ENCODE results near the gene AQP6.
A peak's percentile ranks its signal among the peaks of the same experiment; 100 is the strongest.

AQP6 gene

DNA sequence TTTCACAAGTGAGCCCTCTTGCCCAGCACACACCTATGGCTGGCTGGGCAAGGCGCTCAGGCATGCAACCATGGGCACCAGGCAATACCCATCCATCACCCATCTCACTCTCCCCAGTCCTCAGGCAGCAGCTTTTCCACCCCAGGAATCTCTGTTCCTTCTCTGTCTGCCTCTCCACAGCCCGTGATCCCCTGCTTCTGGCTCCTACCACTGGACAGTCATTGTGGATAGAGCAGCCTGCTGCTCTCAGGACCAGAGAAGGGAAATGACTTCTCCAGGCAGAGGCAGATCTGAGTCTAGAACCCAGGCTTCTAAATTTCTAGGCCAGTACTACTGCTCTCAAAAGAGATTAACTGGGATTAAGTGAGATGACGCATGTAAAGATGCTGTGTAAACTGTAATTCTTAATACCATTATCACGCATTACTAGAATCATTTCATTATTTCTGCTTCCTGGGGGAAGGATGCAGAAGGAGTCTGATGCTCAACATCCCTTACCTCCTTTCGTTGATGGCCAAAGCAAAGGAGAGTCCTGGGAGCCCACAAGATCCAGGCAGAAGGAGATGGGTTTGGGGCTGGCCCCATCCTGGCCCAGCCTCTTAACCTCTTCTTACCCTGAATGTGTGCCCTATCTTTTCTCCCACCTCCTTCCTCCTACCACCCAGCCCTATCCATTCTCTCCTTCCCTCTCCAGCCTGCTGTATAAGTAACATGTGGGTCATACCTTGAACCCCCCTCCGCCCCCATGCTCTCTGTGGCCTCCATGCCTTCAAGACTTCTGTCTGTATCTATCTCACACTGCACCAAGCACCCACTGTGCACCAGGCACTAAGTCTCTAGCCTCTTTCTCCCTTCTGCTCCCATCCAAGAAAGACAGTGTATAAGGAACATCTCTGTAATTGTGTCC, 15.8 kb upstream of the AQP6 start:
- DNase-seq (ENCODE audit: low spot score), result no peak

DNA sequence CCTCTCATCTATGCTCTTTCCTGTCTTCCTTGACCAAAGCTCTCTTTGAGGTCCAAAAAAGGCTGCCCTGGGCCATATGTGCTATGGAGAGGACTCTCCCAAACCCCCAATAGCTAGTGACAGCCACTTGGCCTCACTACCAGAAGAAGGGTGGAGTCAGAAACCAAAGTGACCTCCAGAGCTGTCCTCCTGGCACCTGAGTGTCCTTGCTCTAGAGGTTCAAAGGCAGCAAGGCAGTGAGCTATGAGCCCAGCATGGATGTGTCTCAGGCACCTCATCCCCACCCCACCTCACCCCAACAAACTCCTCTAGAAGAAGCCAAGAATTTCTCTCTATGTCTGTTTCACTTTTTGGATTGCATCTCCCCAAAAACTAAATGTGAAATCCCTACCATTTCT, 15.2 kb upstream of the AQP6 start:
- no peak for DNase-seq (ENCODE audit: low spot score)

GRCh38 chr12:49959685-49960473, 12.9 kb upstream of the AQP6 start:
- no peak for DNase-seq (ENCODE audit: low spot score)

GRCh38 chr12:49960474-49961110, 12.2 kb upstream of the AQP6 start:
- no peak for DNase-seq (ENCODE audit: low spot score)

DNA sequence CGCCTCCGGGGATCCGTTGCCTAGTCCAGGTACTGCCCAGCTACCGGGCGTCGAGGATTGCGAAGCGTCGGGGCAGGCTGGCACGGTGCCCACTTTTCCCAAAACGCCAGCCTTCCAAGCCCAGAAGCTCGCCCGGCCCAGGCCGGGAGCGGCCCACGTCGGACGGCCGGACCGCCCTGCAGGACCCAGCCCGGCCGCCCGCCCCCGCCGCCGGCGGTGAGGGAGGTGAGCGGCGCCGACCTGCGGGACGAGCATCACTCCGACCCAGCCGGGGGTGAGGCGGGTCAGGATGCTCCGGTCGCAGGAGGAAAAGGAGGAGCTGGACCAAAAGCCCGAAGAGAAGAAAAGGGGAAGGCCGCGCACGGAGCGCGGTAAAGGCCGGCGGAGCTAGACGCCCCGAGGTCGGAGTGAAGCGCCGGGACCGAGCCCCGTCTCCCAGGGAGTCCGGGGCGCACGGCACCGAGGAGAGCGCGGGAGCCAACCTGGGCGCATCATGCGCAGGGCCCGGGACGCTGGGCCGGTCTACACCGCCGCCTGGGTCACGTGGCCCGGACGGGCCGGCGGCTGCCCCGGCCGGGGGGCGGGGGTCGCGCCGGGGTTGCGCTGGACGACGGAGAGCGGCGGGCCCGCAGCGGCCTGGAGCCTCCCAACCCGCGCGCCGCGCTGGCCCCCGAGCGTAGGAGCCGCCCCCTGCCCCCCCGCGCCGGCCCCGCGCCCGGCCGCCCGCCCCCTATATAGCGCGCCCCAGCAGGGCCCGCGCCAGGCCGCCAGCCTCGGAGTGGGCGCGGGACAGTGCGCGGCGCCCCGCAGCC, 11.4 kb upstream of the AQP6 start, which contains the start of gene AQP5:
Gene AQP5 (plus strand): TSS at position 762 of the 812 bp plus-strand sequence. CDS start 146 bp downstream, outside the sequence.
- DNase-seq (ENCODE audit: low spot score), result no peak

- DNase-seq (ENCODE audit: low spot score), result no peak
Observed at GRCh38 chr12:49961993-49962764, 10.6 kb upstream of the AQP6 start.

GRCh38 chr12:49962861-49963765, 9.6 kb upstream of the AQP6 start:
- DNase-seq (ENCODE audit: low spot score), result no peak

DNA sequence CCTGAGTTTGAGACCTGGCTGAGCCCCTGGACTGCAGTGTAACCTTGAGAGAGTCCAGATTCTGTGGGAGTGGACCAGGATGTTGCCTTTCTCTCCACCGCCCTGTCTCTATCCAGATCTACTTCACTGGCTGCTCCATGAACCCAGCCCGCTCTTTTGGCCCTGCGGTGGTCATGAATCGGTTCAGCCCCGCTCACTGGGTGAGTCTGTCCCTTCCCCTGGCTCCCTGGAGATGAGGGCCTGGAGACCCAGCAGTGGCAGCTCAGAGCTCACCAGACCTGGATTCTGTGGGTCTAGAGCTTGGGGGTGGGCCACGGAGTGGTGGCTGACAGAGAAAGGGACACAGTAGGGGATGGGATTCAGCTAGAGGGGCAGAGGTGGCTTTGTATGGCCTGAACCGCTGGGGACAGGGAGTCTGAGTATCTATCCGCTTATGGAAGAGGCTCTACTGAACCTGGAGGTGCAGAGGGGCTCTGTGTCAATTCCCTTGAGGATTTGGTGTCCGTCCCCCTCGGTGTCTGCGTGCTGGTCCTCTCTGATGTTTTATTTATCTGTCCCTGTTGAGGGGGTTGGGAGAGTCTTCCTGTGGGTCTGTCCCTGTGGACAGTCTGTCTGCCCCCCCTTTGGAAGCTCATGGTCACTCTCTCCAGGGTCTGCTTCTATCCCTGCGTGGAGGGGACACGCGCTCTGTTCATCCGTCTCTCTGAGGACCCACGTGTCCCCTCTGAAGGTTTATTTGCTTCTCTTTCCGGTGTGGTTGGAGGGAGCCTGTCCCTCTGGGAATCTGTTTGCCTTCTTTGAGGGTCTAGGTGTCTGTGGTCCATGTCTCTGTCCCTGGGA, 8.6 kb upstream of the AQP6 start:
- no peak for DNase-seq (ENCODE audit: low spot score)

DNA sequence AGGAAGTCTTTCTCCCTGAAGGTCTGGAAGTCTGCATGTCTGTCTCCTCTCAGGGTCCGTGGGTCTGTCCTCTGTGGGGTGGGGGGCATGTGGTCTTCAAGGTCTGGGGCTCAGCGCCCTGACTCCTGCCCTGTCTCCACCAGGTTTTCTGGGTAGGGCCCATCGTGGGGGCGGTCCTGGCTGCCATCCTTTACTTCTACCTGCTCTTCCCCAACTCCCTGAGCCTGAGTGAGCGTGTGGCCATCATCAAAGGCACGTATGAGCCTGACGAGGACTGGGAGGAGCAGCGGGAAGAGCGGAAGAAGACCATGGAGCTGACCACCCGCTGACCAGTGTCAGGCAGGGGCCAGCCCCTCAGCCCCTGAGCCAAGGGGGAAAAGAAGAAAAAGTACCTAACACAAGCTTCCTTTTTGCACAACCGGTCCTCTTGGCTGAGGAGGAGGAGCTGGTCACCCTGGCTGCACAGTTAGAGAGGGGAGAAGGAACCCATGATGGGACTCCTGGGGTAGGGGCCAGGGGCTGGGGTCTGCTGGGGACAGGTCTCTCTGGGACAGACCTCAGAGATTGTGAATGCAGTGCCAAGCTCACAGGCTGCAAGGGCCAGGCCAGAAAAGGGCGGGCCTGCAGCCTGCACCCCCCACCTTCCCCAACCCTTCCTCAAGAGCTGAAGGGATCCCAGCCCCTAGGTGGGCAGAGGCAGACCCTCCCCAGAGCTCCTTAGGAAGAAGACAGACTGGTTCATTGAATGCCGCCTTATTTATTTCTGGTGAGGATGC, 7.7 kb upstream of the AQP6 start:
- DNase-seq (ENCODE audit: low spot score), result no peak

- no peak for DNase-seq (ENCODE audit: low spot score)
Observed at GRCh38 chr12:49965836-49966235, 6.9 kb upstream of the AQP6 start.

DNA sequence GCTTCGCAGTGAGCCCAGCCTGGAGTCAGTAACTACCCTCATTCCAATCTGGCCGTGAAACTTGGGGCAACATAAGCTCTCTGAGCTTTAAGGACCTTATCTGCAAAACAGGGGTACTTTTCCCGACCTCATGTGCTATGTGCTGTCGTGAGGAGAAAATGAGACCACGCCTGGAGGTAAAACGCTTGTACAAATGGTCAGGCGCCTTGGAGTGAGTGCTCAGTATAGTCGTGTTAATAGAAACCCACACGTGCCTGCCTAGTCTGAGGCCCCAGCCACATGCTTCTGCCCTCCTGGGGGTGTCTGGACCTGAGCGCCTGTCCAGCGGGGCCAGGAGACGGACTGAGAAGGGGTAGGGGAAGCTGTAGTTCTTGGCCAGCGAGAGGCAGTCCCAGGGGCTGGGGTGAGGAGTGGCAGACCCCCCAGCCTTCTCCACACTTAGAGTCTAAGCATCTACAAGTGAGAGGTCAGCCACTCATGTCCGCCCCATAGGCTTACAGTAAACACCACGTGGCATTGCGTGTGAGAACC, 6.2 kb upstream of the AQP6 start:
- no peak for DNase-seq (ENCODE audit: low spot score)

GRCh38 chr12:49967042-49967776, 5.5 kb upstream of the AQP6 start:
- DNase-seq (ENCODE audit: low spot score), result peak; percentile 83

GRCh38 chr12:49967777-49968250, 4.9 kb upstream of the AQP6 start:
- no peak for DNase-seq (ENCODE audit: low spot score)

GRCh38 chr12:49968471-49968870, 4.3 kb upstream of the AQP6 start:
- no peak for DNase-seq (ENCODE audit: low spot score)

DNA sequence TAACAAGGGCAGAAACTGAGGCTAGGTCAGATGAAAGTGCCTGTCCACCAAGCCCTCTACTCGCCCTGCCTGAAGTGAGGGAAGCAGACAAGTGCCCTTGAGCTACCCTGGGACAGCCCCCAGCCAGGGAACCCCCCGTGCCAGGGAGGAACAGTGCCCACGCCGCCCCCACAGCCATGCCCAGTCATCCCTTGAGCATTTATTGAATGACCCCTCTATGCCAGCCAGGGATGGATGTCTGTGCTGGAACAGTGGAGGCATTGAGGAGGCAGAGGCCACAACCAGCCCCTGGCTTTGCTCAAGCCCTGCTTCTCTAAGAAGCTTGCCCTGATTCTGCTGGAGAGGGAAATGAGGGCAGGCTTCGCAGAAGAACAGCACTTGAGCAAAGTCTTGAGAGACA, 3.7 kb upstream of the AQP6 start:
- no peak for DNase-seq (ENCODE audit: low spot score)

DNA sequence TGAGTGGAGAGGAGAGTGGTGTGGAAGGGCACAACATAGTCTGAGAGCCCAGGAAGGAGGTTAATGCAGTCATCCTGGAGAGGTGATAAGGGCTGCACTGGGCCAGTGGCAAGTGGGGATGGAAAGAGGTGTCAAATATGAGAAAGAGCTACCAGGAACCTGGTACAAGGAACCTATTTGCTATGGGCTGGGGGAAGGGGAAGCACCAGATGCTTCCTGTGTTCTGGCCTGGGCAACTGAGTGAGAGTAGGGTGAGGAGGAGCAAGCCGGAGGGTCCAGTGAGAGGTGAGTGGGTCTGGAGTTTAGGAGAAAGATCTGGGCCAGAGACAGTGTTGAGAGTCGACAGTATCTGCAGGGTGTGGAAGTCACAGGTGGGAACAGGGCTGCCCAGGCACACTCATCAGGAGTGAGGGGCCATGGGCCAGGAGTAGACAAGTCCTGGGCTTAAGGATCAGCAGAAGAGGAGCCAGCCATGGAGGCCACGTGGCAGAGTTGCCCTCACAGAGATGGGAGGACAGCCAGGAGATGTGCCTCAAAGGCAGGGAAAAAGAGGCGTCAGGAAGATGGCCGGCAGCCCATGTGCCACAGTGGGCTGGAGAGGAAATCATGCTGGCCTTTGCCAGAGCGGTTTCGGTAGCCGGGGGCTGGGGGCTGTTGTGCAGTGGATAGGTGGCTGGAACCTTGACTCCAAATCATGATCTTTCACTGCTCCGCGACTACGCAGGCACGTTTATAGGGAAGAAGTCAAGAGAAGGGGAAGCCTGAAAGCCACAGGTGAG, 2.9 kb upstream of the AQP6 start:
- no peak for DNase-seq (ENCODE audit: low spot score)

Measured in NAMALWA (cell line).